HTERT RPE-1 (cell line): ENCODE results near the gene SIAH3.
"Not testable (repeated sequence)": the region's sequence is repeated elsewhere in the genome, so short reads cannot be mapped to it uniquely, and the experiment has no call there.

Experiments
- in situ Hi-C: fragments of 300-500 bp; cut with MboI; formaldehyde crosslinking; loops from 4 replicates; pipeline ENCODE4 v1.14.3; 2020; ENCODE audit warnings: low sequenced_read_pairs

The SIAH3 gene, protein sequence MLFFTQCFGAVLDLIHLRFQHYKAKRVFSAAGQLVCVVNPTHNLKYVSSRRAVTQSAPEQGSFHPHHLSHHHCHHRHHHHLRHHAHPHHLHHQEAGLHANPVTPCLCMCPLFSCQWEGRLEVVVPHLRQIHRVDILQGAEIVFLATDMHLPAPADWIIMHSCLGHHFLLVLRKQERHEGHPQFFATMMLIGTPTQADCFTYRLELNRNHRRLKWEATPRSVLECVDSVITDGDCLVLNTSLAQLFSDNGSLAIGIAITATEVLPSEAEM

DNA sequence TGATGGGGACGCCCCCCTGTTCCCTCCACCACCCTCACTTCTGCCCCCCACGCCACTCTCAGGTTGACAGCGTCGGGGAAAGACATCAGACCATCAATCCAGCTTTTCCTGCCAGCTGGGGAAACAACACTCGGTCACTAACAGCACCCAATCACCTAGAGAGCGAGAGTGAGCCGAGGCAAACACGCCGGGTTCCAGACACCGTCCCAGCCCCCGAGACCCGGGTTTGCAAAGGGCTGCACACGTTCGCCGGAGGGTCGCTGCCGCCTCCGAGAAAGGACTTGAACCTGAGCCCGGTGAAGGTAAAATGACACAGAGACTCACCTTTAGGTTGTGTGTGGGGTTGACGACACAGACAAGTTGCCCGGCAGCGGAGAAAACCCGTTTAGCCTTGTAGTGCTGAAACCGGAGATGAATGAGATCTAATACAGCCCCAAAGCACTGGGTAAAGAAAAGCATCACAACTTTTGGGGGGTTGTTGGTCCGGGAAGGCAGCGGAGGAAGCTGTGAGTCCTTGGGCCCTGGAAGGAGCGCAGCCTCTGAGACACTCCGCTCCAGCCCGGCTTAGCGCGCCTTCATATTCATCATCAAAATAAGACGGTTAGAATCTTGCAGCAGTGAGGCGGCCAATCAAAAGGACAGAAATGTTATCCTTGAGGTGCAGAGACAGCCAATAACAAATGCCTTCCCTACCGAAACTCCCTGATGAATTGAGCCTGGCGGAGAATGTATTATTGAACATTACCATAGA lies at the start of gene SIAH3:
SIAH3 (minus strand) TSS at position 583 of the 751 bp plus-strand sequence; CDS start at position 459, 124 bp downstream.
- in situ Hi-C loops: no loop called here

DNA sequence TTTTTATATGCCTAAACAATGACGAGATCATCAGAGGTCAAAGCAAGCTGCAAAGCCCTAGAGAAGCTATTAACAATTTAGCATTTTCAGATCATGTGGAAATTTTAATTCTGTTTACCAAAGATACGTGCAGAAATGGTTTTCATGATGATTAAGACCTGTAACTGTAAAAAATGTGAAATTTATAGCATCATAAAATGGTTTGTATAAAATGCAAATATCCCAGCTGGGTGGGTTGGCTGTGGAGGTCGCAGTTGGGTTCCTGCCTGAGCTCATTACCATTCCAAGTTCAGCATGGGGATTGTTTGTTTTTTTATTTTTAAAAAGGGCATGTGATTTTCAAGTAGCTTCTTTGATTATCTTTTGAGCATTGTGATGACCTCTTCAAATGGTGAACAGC lies 47.9 kb upstream of the SIAH3 start:
- in situ Hi-C loops: no loop called here

DNA sequence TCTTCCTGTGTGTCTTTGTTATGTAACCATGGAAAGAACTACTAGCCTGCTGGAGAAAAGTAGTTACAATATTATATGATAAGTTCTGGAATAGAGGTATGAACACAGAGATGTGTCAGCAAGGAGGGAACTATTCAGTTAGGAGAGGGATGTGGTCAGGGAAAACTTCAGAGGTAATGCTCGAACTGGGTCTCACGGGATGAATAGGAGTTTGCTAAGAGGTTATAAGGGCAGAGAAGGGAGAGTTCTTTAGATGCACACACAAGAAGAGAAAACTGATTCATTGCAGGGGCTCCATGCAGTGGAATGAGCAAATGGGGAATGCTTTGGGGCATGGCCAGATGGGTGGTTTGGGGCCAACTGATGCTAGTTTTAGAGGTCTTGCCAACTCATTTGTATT lies 46.0 kb upstream of the SIAH3 start:
- in situ Hi-C loops: no loop called here

DNA sequence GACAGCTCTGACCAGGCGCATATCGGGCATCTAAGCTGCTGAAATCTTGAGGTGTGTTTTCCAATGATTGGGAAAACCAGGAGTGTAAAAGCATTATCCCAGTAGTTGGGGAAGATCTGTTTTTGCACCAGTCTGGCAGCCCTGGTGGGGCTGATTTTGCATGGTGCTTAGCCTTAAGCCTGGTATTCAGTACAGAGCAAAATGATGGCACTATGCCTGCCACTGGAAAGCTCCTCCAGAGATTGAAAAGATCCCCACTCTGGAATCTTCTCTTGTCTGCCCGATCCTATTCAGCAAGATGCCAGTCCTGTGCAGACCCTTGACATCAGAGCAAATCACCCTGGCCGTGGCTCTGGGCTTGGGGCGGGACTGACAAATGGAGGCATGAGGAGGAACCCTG lies 44.7 kb upstream of the SIAH3 start:
- in situ Hi-C loops: no loop called here

DNA sequence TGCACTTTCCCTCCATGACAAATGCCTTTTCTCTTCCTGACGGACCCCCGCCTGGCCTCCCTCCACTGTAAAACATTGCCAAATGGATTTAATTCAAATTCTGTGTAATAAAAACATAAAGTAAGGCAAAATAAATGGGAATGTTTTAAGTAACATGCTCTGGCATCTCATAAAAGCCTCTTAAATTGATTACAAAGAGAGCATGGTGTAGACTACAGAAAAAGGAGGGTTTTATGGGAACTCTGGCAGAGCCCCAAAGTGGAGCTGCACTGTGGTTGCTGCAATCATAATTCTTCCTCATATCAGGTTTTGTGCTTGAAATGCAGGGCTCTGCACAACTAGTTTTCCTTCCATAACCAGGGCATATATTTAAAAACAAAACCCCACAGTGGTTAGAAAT lies 44.3 kb upstream of the SIAH3 start:
- in situ Hi-C loops: no loop called here

DNA sequence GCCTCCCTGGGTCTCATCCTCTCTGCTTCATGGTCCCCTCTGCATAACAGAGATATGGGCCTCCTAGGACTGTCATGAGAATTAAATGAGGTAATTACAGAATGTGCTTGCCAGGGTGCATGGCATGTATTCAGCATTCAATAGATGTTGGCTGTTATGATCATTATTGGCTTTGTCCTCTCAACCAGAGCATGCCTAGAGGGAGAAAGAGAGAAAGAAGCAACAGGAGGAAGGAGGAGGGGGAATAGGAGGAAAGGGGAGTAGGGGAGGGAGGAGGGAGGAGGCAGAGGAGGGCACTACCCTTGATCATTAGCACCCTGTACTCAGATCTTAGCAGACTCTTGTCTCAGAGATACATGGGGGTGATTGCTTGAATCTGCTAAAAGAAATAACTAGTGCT lies 41.0 kb upstream of the SIAH3 start:
- in situ Hi-C loops: no loop called here

DNA sequence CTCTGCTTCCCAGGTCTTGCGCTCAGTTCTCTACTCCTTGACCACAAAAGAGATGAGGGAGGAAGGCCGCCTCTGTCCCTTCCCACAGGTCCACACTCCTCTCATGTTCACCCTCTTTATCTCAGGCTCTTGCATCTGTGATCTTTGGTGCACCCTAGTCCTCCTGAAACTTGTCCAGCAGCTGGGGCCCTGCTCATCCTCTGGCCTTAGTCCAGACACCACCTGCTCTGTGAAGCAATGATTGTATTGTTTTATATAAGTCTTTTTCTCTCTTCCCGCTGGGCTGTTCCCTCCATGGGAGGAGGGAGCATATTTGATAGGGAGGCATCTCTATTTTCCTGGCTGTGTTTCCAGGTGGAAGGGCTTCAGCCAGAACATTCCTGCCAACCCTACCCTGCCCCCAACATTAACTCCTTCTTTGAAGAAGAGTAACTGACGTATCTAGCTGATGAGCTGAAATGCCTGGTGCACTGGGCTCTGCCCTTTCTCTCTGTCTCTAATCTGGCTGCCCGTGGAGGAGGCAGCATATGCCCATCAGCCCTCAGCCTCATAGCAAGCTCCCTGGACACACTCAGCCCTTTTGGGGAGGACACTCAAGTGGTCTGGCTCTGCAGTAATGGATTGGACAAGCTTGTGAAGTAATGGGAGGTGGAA lies 38.2 kb upstream of the SIAH3 start:
- in situ Hi-C loops: no loop called here

DNA sequence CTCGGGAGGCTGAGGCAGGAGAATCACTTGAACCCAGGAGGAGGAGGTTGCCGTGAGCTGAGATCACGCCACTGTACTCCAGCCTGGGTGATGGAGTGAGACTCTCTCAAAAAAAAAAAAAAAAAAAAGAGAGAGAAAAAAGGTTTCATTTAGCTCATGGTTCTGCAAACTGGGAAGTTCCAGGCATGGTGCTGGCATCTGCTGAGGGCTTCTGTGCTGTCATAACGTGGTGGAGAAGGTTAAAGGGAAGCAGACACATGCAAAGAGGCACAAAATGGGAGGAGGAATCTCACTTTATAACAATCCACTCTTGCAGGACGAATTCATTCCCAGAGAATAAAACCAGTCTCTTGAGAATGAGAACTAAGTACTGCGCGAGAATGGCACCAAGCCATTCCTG lies 34.9 kb upstream of the SIAH3 start:
- in situ Hi-C loops: no loop called here

DNA sequence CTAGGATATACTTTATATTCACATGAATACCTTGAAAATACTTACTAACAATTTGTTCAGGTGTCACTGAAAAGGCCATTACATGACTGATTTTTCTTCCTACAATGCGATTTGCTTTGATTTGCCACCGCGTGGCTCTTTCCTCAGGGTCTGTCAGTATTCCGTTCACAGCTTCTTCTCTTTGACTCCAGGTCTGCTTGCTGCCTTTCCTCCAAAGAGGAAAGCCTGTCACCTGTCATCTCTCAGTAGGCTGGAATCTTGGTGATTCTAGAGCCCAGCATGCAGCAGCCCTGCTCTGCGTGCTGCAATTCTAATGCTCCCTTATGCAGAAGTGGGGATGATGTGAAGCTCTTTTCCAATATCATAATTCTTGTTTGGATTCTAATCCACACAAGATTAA lies 33.6 kb upstream of the SIAH3 start:
- in situ Hi-C loops: no loop called here

DNA sequence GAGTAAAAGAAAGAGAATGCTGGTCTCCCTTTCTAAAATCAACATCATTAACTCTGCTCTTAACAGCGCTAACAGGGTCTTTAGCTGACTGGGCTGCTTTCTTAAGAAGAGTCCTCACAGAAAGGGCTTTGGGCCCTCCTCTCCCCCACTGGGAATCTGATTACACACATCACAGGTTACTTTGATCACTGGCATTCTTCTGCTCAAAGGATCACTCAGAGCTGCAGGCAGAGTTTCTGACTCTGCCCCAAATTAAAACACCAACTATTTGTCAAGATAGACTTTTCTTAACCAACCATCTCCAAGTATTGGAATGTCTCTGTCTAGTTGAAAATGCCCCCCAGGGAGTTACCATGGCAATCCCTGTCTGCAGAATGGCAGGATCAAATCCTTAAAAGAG lies 31.1 kb upstream of the SIAH3 start:
- in situ Hi-C loops: no loop called here

DNA sequence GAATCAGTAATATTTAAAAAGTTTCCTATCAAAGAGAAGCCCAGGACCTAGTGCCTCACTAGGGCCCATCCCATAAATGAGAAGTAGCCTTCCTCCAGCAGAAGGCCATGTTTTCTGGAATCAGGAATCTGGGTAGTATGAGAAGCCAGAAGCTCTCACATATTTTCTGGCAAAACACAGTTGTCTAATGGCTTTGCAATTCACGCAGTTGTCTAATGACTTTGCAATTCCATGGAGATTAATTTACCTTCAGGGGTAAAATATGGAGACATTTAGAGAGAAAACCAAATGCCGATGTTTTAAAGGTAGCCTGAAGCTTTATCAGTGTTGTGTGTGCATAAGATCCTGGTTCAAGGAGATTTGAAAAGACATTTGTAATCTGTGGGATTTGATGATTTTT lies 29.8 kb upstream of the SIAH3 start:
- in situ Hi-C loops: no loop called here

DNA sequence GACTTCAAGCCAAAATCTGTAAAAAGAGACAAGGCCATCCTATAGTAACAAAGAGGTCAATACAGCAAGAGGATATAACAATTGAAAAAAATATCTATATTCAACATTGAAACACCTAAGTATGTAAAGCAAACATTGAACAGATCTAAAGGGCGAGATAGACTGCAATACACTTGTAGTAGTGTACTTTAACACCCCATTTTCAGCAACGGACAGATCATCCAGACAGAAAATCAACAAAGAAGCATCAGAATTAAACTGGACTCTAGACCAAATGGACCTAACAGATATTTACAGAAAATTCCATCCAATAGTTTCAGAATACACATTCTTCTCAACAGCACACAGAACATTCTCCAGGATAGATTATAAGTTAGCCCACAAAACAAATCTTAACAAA lies 28.7 kb upstream of the SIAH3 start:
- in situ Hi-C loops: no loop called here

DNA sequence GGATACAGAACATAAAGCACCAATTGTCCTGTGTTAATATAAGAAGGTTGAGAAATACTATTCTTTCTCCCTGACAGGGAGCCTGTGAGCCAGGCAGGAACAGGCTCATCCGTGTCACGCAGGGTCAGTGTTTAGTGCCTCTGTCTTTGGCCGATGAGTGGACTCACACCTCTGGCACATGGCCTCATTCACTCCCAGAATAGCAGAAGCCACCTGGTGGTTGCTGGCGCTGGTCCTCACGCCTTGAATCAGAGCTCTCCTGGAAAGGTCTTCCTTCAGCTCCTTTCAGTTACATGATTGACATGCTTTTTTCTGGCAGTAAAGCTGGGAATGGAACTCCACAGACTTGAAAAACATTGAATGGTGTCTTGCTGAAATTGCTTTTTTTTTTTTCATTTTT lies 28.1 kb upstream of the SIAH3 start:
- in situ Hi-C loops: no loop called here

DNA sequence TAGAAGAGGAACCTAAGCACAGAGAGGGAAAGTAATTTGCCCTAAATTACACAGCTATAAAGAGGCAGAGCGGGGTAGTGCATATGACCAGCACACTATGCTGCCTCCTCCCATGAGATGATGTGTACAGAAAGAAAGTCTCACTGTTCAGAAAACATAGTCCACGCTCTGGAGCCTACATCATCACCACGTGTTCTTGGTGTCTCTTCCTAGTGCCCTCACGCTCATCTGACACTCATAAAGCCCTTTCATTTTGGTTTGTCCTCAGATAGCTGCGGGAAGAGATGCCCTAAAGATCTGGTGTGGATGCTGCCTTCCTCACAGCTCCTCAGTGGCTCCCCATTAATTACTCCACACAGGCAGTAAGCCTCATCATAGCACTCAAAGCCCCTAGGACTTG lies 27.4 kb upstream of the SIAH3 start:
- in situ Hi-C loops: no loop called here

DNA sequence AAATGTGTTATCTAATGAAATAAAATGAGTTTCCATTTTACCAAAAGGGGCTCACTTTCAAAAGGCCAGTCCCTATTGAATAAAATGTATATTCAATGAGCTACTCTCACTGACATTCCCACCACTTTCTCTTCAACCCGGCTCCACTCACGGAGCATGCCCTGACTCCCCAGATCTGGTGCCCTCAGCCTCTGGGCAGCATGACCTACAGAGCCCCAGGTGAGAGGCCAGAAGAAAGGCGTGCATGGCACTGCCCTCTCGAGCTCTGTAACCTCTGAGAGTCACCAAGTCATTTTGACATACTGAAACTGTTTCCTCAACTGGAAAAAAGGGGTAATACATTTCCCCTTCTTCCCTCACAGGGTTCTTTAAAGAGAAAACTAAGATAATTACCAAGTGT lies 25.2 kb upstream of the SIAH3 start:
- in situ Hi-C loops: no loop called here

DNA sequence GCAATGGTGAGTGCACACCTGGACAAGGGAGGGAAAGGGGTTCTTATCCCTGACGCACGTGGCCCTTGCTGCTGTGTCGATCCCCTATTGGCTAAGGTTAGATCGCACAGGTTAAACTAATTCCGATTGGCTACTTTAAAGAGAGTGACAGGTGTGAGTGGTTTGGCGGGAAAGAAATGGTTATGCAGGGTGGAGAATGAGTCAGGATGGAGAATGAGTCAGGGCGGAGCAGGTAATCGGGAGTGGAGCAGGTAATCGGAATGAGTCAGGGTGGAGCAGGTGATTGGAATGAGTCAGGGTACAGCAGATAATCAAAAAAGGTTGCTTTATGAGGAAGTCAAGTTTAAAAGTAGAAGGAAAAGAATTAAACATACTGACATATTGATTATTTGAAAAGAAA lies 24.4 kb upstream of the SIAH3 start:
- in situ Hi-C loops: no loop called here

DNA sequence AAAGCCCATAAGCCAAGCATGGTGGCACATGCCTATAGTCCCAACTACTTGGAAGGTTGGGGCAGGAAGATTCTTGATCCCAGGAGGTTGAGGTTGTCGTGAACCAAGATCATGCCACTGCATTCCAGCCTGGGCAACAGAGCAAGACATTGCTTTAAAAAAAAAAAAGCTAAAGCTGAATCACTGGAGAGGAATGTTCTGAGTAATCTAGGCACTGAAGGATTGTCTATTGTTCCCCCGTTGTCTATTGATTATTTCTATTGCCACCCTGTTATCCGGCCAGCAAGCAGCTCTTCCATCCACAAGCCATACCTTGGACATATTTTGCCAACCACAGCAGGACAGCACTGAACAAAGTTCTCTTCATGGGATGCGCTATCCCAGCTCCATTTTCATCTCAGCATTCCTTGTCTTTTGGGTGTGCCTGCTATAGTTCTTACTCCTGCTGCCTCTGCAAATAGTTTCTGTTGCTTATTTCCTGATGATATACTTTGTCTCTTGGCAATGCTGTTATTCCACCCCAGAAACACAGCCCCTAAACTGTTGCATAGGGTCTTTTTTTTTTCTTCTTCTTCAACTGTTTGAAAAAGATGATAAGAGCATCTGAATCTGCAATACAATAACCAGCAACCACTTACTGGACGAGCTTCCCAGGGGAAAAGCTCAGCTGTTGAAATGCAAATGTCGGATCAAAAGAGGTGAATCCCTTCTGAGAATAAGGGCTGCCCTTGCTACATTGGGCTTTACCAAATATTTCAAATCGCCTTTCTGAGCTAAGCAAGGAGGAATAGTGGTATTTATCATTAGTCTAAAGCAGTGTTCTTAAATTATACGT lies 22.2 kb upstream of the SIAH3 start:
- in situ Hi-C loops: no loop called here

DNA sequence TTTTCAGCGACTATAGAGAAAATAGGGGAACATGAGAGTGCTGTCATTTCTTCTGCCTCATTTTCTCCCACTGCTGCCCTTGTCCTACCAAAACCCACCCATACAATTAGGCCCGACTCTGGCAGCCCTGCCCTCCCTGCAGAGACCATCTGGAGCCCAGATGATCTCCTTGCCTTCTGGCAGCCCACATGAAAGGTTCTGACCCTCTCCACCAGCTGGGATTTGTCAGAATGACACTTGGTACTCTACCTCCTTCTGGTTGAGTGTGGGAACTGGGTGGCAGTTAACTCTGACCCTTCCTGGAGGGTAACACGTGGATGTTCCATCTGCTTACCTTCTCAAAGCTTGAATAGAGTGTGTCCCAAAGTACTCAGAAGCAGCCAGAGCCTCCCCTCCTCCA lies 21.0 kb upstream of the SIAH3 start:
- in situ Hi-C loops: no loop called here

DNA sequence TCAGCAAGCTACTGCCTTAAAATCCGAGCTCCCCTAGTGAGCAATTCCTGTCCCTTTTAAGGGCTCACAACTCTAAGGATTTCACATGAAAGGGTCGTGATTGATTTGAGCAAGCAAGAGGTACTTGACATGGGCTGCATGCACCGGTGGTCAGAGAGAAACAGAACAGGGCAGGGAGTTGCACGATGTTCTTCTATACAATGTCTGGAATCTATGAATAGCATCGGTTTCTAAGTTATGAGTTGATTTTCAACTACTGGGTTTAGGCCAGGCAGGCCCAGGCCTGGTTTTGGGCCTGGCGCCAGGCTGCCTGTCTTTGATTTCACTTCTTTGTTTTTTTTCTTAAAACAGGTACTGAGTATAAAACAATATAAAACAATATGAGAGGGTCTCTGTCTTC lies 19.6 kb upstream of the SIAH3 start:
- in situ Hi-C loops: not testable (repeated sequence)

DNA sequence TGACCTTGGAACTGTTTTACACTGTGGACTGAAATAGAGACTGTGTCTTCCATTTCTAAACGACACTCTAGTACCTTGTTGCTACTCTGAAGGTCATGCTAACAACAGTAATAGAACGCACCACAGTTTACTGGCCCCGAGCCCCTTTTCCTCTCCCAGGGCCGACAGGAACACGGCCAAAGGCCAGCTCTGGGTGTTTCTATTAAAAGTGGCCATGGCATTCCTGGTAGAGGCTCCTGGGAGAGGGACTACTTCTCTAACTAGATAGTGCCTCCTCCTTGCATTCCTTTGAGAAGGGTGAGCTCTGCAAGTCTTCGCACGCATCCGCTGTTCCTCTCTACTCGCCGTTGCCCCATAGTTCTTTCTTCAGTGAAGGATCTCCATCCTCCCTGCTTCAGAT lies 18.7 kb upstream of the SIAH3 start:
- in situ Hi-C loops: no loop called here

DNA sequence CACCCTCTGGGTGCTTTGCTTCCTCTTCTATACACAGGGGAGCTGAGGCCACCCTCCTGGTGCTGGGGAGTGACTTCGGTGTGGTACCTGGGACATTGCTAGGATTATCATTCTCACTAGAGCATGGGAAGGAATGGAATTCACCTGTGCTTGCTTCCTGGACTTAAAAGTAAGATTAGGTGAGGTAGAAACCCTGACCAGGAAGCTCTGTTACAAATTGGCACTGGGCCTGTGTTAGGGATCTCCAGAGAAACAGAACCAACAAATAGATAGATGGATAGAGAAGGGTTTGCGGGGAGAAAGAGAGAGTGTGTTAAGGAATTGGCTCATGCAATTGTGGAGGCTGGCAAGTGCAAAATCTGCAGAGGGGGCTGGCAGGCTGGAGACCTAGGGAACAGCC lies 13.9 kb upstream of the SIAH3 start:
- in situ Hi-C loops: no loop called here
